ENCODE data around the gene AGBL1.
A peak's percentile ranks its signal among the peaks of the same experiment; 100 is the strongest.

AGBL1 gene

GRCh38 chr15:86903642-86904421, 824.2 kb downstream of the AGBL1 start:
- DNase-seq = no peak

DNA sequence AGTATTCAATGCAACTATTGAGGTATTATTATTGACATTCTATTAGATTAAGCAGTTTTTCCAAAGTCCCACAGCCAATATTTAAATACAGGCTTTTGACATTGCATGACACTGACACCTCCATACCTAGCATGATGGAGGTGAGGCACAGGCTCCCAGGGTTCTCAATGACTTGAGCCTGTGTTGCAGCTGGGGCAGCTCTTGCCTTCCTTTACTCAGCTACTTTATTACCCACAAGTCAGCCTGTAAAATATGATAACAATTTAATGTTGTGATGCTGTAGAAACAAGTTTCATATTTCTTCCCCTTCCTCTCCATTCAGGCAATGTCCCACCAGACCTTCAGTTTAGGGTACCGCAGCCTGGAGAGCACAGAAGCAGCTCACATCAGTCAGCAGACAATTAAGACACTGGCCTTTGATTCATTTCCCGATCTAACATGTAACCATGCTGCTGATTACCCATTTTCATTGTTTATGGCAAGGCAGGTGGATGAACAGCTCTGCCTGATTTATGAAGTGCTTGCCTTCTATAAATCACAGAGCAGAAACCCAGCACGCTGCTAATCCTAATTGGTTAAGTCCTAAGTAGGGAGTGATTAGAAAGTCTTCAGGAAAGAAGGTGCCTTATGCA, 826.1 kb downstream of the AGBL1 start:
- DNase-seq = no peak

DNA sequence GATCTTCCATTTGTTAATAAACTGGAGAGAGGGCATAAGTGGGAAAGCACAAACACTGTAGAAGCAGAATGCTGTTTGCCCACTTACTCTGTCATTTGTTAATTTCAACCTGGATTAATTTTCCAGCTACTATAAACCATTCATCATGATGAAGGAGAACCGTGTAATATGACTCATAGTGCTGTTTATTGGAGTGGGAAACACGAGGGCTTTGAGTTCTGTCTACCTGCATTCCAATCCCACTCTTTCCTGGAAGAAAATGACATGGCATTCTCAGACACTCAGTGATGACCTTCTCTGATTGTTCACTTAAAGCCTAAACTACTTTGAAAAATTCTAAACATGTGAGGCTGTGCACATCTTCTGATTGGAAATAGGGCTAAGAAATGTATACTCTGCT, 826.7 kb downstream of the AGBL1 start:
- no peak for DNase-seq

- DNase-seq = no peak
Observed at GRCh38 chr15:86911022-86911421, 831.4 kb downstream of the AGBL1 start.

DNA sequence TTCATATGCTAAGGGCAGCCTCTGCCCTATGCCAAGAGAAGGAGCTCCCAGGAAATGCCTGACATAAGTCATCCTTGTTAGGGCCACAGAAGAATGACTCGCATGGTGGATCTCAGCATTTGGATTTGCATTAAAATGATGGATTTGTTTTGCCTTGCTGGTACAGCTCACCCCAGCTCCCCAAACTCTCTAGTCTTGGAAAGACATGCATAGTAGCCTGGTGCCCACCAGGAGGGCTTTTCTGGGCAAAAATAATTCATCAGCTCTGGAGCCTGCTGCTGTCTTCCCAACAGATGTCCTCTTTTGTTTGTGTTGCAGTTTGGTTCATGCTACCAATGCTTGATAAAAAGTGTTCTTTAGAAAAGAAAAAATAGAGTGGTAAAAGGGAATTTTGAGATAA, 833.0 kb downstream of the AGBL1 start:
- DNase-seq = no peak

DNA sequence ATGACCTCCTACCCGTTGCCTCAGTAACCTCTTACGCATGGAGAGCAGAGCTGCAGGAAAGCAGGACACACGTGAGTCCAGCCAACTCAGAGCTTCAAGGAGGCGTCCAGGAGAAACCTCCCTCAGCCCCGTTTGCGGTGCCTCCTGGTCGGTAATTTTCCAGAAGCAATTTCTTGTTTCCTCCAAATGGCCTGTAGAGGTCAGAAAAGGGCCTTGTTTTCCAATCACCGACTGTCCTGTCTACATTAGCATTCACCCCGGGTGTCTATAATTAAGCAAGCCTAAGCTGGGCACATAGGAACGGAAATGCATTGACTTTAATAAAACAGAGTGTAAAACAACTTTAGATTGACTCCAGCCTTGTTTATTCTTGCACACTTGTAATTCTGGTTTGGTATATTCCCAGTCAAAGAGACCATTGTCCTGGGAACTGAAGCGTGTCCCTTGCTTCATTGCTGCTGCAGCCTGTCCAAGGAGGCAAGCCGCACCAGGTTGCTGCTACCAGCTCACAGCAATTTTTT, 836.2 kb downstream of the AGBL1 start:
- no peak for DNase-seq

DNA sequence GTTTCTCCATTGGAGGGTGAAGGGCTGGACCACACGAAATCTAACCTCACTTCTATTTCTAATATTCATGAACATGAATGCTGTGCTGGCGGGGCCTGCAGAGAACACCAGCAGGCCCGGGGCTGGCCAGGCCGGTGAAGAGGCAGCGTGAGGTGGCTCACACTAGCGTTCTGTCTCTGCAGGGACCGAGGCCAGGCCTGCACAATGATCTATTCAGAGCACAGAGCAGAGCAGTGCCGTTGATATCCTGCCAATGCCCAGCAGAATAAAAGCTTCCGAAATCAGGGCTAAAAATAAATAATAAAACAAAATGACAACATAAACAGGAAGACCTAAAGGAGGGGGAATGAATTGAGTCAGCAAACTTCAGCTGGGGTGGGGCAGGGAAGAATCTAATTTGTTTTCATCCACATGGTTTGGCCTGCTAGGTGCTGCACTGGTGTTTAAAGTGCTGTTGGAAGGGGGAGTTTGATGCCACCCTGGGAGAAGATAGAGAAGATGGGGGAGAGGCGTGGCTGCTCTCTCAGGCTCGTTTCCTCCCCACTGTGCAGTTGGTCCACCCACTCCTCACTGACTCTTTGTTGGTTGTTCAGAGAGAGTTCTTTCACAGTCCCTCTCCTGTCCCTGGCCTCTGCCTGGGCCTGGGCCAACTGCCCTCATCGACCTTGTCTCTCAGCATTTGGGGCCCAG, 837.1 kb downstream of the AGBL1 start:
- DNase-seq = peak; percentile 38

- DNase-seq = no peak
Observed at GRCh38 chr15:86917361-86917671, 837.6 kb downstream of the AGBL1 start.

DNA sequence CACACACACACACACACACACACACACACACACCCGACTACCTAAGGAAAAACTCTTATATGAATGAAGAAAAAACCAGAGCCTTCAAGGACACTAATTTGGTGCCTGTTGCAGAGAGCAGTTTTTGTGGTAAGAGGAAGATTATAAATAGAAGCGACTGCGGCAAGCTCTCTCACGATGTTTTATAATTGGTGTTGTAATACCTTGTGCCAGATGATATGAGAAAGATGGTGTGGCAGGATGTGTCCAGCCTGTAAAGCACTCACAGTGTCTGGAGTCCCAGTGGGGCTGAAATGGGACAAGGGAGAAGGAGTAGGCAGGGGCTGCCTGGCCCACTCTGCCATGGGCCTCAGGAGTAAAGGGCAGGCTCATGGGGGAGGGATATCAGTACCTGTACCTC, 839.9 kb downstream of the AGBL1 start:
- no peak for DNase-seq

DNA sequence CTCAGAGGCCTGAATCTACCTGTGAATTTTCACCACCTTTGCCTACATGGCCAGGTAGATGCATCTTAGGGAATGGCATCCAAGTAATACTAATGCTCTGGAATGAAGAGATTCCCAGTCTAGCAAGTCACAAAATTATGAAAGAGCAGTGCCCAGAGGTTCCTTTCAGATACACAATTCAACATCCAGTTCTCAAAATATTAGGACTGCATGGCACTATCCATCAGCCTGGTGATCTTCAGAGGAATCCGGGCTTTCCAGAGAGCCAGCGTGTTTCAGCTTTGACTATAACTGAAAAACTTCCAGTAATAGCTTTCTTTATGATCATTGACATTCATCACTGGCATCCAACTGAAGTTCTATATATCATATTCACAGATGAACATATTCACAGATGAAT, 849.8 kb downstream of the AGBL1 start:
- no peak for DNase-seq

- DNase-seq = no peak
Observed at GRCh38 chr15:86932456-86932855, 852.8 kb downstream of the AGBL1 start.

DNA sequence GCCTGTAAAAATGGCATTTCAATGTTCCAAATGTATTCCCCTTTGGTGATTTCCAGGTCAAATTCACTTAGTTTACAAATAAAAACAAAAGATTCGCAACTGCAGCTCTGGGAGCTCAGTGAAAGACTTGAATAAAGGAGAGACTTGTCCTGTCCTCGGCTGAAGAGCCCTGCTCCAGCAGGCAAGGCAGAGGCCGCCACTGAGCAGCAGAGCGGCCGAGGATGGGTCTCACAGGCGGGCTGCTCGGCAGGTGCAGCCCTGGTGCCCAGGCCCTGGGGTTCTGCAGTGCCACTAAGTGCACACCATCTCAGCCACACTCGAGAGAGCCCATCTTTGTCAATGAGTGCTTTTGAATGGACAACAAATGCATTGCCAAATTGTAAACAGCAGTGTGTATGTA, 856.2 kb downstream of the AGBL1 start:
- DNase-seq = no peak

DNA sequence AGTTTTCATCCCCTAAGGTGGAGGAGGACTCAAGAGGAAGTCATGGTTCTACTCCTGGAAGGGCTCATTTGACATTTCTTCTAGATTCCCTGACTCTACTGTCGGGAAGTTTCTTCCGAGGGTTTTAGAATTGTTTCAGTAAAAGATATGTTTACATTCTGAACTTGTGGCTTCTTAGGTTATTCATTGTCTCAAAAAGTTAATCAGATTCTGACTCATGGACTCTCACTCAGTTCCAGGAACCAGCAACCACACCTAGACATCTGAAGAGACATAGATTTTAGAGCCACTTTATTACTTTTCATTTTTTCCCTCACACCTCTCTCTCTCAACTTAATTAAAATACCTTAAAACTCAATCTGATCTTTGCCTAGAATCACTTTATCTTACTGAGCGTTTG, 862.6 kb downstream of the AGBL1 start:
- DNase-seq = no peak

- no peak for DNase-seq
Observed at GRCh38 chr15:86948719-86949118, 869.0 kb downstream of the AGBL1 start.

DNA sequence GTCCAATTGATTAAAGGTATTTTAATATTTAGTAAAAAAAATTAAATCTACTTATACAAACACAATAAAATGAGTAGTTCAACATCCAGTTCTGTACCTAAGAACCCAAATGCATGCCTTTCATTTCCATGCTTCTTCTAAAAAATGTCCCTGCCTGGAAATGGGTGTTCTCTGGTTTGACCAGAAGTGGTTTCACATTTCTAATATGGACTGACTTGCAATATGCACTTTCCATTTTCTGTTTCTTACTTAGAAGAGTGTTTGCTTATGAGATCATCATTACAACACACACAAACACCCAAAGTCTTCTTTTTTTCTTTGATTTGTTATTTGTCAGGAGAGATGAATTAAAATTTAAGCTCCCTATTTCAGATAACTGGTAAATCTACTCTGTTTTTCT, 879.6 kb downstream of the AGBL1 start:
- no peak for DNase-seq

GRCh38 chr15:86961669-86962068, 882.0 kb downstream of the AGBL1 start:
- no peak for DNase-seq

- no peak for DNase-seq
Observed at GRCh38 chr15:86964271-86964670, 884.6 kb downstream of the AGBL1 start.

DNA sequence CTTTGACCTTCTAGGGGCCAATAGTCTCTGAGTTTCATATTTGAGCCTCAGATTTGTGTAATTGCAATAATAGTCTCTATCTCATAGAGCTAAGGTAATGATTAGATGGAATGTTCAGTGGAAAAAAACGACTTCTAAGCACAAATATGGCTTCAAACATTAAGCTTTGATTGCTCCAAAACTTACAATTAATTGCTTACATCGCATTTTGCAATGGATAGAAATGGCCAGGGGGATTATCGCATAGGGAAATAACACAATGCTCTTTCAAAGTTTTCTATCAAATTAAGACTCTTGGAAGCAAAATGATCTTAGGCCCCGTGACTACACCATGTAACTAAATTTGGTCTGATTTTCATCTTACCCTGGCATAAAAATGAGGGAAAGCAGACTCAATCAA, 888.6 kb downstream of the AGBL1 start:
- DNase-seq = no peak

- no peak for DNase-seq
Observed at GRCh38 chr15:86969364-86969763, 889.7 kb downstream of the AGBL1 start.

DNA sequence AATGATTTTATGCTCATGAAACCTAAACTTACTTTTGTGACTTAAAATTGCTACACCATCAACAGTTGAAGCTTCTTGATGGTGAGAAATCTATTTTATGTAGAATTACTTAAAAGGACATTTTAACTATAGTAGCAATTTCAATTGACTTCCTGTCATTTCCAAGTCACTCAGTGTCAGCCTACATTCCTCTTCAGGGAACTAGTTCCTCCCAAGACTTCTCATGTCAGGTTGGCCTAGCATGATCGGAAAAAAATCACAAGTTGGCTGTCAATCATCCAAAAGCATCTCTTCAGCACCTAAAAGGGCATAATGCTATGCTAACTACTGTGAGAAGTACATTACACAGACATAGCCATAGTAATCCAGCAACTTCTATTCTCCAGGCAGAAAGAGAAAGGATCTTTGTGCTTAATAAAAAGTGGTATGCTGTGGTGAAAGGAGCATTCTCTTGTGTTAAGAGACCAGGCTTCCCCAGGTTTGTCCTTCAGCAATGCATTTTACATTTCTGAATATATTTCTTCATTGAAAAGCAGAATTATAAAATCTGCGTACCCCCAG, 893.7 kb downstream of the AGBL1 start:
- DNase-seq = no peak

DNA sequence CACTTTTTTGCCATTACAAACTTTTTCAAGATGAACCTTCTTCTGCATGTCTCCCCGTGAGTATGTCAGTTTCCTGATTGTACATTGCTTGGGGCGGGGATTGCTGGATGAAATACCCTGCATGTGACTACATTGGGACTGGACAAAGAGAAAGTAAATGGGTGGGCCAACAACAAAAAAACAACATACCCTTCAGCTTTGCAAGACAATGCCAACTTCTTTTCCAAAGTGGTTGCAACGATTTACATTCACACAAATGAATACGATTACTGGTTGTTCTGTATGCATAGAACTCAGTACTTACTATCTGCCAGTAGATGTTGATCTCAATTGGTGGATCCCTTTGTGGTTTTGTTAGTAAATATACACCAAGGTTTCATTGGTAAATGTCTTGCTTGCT, 908.4 kb downstream of the AGBL1 start:
- DNase-seq = no peak

GRCh38 chr15:87021751-87022150, 942.1 kb downstream of the AGBL1 start:
- DNase-seq = no peak

DNA sequence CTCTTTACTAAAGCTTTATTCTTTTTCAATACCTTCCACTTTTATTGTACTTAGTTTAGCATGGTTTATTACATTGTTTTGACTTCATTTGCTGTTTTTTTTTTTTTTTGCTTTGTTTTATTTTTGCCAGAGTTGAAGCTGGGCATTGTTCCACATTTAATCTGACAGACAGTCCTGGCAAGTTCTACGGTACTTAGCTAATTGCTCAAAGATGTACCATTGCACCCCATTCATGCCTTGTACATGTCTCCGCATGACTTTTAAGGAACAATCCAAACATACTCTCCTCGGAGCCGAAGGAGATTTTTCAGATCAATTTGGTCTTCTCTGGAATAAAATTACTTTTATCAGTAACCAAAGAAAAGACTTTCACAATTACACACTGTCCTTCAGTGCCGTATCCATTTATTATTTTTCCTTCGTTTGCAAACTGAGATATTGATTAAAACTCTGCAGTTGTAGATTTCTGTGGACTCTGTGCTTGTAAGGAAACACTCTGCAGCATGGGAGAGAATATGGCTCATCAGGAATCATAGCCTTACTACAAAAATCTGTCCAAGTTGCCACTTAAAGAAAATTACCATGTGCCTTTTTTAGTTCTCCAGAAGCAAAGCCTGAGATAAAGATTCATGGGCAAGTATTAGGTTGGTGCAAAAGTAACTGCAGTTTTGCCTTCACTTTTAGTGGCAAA, 952.0 kb downstream of the AGBL1 start:
- no peak for DNase-seq
